Lung (tissue), 12 donors: ENCODE results near the gene TTC21B. TPM values are rescaled to one million over a fixed set of nuclear protein-coding genes. Genes with fewer than 3 reads are reported as not detected.

ENCODE experiments used
- ATAC-seq: fragments of 200-7000 bp; cut with Tn5 transposase; one replicate; pipeline ENCODE4 v1.9.1; 2020; ENCODE audit warnings: moderate number of reproducible peaks; ENCODE audit not compliant: insufficient read depth, low FRiP score
- DNase-seq, 3 donors: peaks; one replicate each; pipeline ENCODE4 v3.0.0-alpha.2; 2013 to 2017
- H3K27ac ChIP-seq, 2 donors: one replicate each; pipeline ENCODE4 v1.5.1; 2013; ENCODE audit warnings: mild to moderate bottlenecking in 2 of 2, moderate library complexity in 2 of 2, control low read depth in 1 of 2, inconsistent platforms in 1 of 2, low read depth in 1 of 2, low read length in 1 of 2
- H3K27me3 ChIP-seq, 3 donors: one replicate each; pipeline ENCODE4 v1.5.1; 2013; ENCODE audit warnings: low read length in 2 of 3; ENCODE audit not compliant: control insufficient read depth in 3 of 3, insufficient read depth in 3 of 3
- H3K36me3 ChIP-seq, 4 donors: one replicate each; pipeline ENCODE4 v1.5.1; 2013; ENCODE audit warnings: low read length in 4 of 4, mild to moderate bottlenecking in 1 of 4, moderate library complexity in 1 of 4; ENCODE audit not compliant: control insufficient read depth in 4 of 4, insufficient read depth in 4 of 4
- H3K4me1 ChIP-seq, 5 donors: one replicate each; pipeline ENCODE4 v1.5.1; 2013; ENCODE audit warnings: low read length in 5 of 5, mild to moderate bottlenecking in 2 of 5, moderate library complexity in 1 of 5; ENCODE audit not compliant: control insufficient read depth in 5 of 5, insufficient read depth in 5 of 5
- H3K4me3 ChIP-seq: one replicate; pipeline ENCODE4 v1.5.1; 2013; ENCODE audit warnings: mild to moderate bottlenecking, control low read depth, moderate library complexity
- H3K9ac ChIP-seq, 2 donors: one replicate each; pipeline ENCODE4 v1.5.1; 2013; ENCODE audit warnings: low read length in 2 of 2, control low read depth in 1 of 2; ENCODE audit not compliant: insufficient read depth in 1 of 2
- H3K9me3 ChIP-seq, 4 donors: one replicate each; pipeline ENCODE4 v1.5.1; 2013; ENCODE audit warnings: low read length in 3 of 4, mild to moderate bottlenecking in 1 of 4, moderate library complexity in 1 of 4; ENCODE audit not compliant: control insufficient read depth in 4 of 4, insufficient read depth in 3 of 4
- WGBS, 2 donors: extraction: QIAGEN DNeasy Blood & Tissue Kit; methylation state at CpG; one replicate each; pipeline ENCODE4 v1.1.7; 2013; 5-methylcytosine and 5-hydroxymethylcytosine counted together
- polyA plus RNA-seq, 2 donors: library from polyadenylated mRNA; stranded (reverse); fragments of 200-250 nt; gene quantifications; one replicate each; pipeline ENCODE4 v1.2.1, GENCODE V29; 2013
- total RNA-seq, 2 donors: library from RNA; depleted of rRNA in 1 of 2; stranded (reverse); fragments of >200 nt in 1 of 2; gene quantifications; one replicate each; pipeline ENCODE4 v1.2.1, GENCODE V29; 2014 to 2021
- TF ChIP-seq, protein P1 (sequence below): IDR thresholded peaks from 2 replicates; pipeline ENCODE4 v1.5.1; 2012; ENCODE audit warnings: mild to moderate bottlenecking; ENCODE audit errors: control extremely low read depth, extremely low read depth
- donor health status: control.
- donor health status: control.
- donor health status: Bipolar disorder and iron deficiency.
- donor health status: healthy.
- donor health status: DM: yes; HTN: yes; CAD: no.

Gene TTC21B
- total and polyA plus RNA-seq, 4 donors, result 5.0 to 146 (median 15.0) TPM

DNA sequence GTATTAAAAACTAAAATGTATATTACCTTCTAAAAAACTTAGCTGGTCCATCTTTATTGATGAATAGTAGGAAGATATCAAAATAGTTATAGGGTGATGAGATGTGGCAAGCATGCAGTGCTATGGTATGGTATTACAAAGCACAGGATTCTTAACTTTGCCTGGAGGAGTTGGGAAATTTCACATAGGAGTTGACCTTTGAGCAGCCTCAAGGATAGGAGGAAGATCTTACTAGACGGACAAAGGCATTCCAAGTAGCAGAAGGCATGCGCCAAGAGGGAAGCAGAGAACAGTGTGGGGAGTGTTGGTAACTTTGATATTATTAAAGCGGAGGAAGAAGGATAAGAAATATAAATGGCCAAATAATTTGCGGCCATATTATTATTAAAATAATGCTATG is 60.0 kb downstream of the TTC21B start:
- H3K36me3 ChIP-seq, result peaks cover 21 to 29% (median 25%) of the 10 kb centered on the region in 4 donors
- TF ChIP-seq, protein P1, sequence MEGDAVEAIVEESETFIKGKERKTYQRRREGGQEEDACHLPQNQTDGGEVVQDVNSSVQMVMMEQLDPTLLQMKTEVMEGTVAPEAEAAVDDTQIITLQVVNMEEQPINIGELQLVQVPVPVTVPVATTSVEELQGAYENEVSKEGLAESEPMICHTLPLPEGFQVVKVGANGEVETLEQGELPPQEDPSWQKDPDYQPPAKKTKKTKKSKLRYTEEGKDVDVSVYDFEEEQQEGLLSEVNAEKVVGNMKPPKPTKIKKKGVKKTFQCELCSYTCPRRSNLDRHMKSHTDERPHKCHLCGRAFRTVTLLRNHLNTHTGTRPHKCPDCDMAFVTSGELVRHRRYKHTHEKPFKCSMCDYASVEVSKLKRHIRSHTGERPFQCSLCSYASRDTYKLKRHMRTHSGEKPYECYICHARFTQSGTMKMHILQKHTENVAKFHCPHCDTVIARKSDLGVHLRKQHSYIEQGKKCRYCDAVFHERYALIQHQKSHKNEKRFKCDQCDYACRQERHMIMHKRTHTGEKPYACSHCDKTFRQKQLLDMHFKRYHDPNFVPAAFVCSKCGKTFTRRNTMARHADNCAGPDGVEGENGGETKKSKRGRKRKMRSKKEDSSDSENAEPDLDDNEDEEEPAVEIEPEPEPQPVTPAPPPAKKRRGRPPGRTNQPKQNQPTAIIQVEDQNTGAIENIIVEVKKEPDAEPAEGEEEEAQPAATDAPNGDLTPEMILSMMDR, result no peak
- no peak overlapping the region for H3K27ac ChIP-seq
- peaks cover 0 to 6% (median 5%) of the 10 kb centered on the region in 5 donors for H3K4me1 ChIP-seq
- no peaks in the 10 kb centered on the region for H3K9me3 ChIP-seq
- no peak for DNase-seq
- 94 to 97% methylated on average over 4 of the region's 4 CpGs for WGBS, 2 donors
- H3K27me3 ChIP-seq, result no peaks in the 10 kb centered on the region
- no peak overlapping the region for H3K4me3 ChIP-seq
- H3K9ac ChIP-seq, result no peak overlapping the region
- ATAC-seq, result no peak

DNA sequence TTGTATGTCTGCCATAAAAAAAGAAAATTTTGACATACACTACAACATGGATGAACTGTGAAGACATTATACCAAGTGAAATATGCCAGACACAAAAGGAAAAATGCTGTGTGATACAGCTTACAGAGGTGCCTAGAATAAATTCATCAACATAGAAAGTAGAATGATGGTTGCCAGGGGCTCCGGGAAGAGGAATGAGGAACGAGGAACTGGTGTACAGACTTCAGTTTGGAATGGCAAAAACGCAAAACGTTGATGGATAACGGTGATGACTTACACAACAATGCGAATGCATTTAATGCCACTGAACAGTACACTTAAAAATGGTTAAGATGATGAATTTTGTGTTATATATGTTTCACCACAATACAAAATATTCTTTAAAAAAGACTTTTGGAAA is 61.0 kb downstream of the TTC21B start:
- no peaks in the 10 kb centered on the region for H3K27me3 ChIP-seq
- H3K9me3 ChIP-seq, result no peaks in the 10 kb centered on the region
- DNase-seq (no peak), ATAC-seq (no peak)
- H3K4me1 ChIP-seq, result peaks cover 0 to 6% (median 5%) of the 10 kb centered on the region in 5 donors
- no peak overlapping the region for H3K9ac ChIP-seq
- no peak overlapping the region for H3K4me3 ChIP-seq
- H3K27ac ChIP-seq, result no peak overlapping the region
- 96% methylated on average over 6 of the region's 6 CpGs for WGBS, 2 donors
- peaks cover 15 to 20% (median 19%) of the 10 kb centered on the region in 4 donors for H3K36me3 ChIP-seq
- TF ChIP-seq, protein P1, result no peak

DNA sequence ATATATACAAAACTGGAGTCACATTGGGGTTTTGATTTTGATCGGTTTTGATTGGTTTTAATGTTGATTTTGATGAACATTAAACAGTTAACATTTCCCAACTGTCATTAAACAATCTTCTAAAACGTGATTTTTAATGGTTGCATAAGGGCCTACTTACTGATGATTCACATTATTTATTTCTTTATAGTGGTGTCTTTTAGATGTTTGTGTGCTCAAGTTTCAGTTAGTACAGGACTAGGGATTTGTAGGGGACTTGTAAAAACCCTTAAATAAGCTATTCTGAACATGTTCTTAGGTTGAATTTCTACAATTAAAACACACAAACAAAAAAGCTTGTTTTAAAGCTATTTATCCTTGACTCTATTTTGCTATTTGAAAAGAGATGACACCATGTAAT is 61.6 kb downstream of the TTC21B start:
- Histone ChIP-seq H3K27me3 (no peaks in the 10 kb centered on the region), H3K36me3 (peaks cover 10 to 24% (median 17%) of the 10 kb centered on the region in 4 donors), H3K4me1 (peaks cover 0 to 6% (median 5%) of the 10 kb centered on the region in 5 donors), H3K27ac (no peak overlapping the region), H3K4me3 (no peak overlapping the region), H3K9me3 (no peaks in the 10 kb centered on the region), H3K9ac (no peak overlapping the region)
- WGBS, 2 donors, result 59% methylated on average over 2 of the region's 2 CpGs
- TF ChIP-seq, protein P1, result no peak
- ATAC-seq (no peak), DNase-seq (no peak)

DNA sequence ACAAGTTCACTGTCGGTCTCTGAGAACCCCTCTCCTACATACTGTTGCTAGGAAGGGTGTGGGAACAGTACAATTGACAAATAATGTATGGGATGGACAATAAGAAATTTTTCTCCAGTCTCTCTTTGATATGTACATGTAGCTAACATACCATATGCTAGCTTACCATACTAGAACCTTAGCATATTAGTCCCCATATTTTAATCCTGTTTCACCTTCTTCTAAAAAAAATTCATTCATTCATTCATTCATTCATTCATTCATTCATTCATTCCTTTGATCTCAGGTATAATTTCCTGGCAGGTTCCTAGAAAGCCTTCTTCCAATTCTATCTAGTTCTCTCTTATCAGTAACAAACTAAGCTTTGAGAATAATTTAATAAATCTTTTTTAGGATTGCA is 62.2 kb downstream of the TTC21B start:
- Histone ChIP-seq H3K4me3 (no peak overlapping the region), H3K36me3 (peaks cover 8 to 29% (median 18%) of the 10 kb centered on the region in 4 donors), H3K27ac (no peak overlapping the region), H3K4me1 (peaks cover 0 to 6% (median 5%) of the 10 kb centered on the region in 5 donors), H3K27me3 (no peaks in the 10 kb centered on the region), H3K9me3 (no peaks in the 10 kb centered on the region), H3K9ac (no peak overlapping the region)
- WGBS, 2 donors, result 98 to 100% methylated on average over 1 of the region's 1 CpG
- TF ChIP-seq, protein P1, result no peak
- ATAC-seq, result no peak
- DNase-seq, result no peak
